Measurements from ENCODE around the gene SOX6.

- TF ChIP-seq, protein P1, sequence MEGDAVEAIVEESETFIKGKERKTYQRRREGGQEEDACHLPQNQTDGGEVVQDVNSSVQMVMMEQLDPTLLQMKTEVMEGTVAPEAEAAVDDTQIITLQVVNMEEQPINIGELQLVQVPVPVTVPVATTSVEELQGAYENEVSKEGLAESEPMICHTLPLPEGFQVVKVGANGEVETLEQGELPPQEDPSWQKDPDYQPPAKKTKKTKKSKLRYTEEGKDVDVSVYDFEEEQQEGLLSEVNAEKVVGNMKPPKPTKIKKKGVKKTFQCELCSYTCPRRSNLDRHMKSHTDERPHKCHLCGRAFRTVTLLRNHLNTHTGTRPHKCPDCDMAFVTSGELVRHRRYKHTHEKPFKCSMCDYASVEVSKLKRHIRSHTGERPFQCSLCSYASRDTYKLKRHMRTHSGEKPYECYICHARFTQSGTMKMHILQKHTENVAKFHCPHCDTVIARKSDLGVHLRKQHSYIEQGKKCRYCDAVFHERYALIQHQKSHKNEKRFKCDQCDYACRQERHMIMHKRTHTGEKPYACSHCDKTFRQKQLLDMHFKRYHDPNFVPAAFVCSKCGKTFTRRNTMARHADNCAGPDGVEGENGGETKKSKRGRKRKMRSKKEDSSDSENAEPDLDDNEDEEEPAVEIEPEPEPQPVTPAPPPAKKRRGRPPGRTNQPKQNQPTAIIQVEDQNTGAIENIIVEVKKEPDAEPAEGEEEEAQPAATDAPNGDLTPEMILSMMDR (CRISPR knock-in tag; IDR thresholded peaks at IDR 0.05), result no peak
- TF ChIP-seq TOE1 (CRISPR knock-in tag; IDR thresholded peaks at IDR 0.05), result no peak
- no peak for TF ChIP-seq JUN (CRISPR knock-in tag; IDR thresholded peaks at IDR 0.05)
- no peak for TF ChIP-seq NCOR1 (IDR thresholded peaks at IDR 0.05; ENCODE audit: borderline replicate concordance, low read length)
- TF ChIP-seq NFYB (CRISPR knock-in tag; IDR thresholded peaks at IDR 0.05), result no peak
- TF ChIP-seq, protein P2, sequence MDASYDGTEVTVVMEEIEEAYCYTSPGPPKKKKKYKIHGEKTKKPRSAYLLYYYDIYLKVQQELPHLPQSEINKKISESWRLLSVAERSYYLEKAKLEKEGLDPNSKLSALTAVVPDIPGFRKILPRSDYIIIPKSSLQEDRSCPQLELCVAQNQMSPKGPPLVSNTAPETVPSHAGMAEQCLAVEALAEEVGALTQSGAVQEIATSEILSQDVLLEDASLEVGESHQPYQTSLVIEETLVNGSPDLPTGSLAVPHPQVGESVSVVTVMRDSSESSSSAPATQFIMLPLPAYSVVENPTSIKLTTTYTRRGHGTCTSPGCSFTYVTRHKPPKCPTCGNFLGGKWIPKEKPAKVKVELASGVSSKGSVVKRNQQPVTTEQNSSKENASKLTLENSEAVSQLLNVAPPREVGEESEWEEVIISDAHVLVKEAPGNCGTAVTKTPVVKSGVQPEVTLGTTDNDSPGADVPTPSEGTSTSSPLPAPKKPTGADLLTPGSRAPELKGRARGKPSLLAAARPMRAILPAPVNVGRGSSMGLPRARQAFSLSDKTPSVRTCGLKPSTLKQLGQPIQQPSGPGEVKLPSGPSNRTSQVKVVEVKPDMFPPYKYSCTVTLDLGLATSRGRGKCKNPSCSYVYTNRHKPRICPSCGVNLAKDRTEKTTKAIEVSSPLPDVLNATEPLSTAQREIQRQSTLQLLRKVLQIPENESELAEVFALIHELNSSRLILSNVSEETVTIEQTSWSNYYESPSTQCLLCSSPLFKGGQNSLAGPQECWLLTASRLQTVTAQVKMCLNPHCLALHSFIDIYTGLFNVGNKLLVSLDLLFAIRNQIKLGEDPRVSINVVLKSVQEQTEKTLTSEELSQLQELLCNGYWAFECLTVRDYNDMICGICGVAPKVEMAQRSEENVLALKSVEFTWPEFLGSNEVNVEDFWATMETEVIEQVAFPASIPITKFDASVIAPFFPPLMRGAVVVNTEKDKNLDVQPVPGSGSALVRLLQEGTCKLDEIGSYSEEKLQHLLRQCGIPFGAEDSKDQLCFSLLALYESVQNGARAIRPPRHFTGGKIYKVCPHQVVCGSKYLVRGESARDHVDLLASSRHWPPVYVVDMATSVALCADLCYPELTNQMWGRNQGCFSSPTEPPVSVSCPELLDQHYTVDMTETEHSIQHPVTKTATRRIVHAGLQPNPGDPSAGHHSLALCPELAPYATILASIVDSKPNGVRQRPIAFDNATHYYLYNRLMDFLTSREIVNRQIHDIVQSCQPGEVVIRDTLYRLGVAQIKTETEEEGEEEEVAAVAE (CRISPR knock-in tag; IDR thresholded peaks at IDR 0.05; ENCODE audit: borderline replicate concordance), result no peak
- no peak for TF ChIP-seq POLR2A (IDR thresholded peaks at IDR 0.05; ENCODE audit: insufficient read depth in 1 of 2, low read depth in 2 of 2, low read length in 2 of 2)
- TF ChIP-seq, protein P3, sequence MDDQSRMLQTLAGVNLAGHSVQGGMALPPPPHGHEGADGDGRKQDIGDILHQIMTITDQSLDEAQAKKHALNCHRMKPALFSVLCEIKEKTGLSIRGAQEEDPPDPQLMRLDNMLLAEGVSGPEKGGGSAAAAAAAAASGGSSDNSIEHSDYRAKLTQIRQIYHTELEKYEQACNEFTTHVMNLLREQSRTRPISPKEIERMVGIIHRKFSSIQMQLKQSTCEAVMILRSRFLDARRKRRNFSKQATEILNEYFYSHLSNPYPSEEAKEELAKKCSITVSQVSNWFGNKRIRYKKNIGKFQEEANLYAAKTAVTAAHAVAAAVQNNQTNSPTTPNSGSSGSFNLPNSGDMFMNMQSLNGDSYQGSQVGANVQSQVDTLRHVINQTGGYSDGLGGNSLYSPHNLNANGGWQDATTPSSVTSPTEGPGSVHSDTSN (CRISPR knock-in tag; IDR thresholded peaks at IDR 0.05; ENCODE audit: borderline replicate concordance), result no peak
- no peak for TF ChIP-seq ZNF891 (CRISPR knock-in tag; IDR thresholded peaks at IDR 0.05)
- no peak for TF ChIP-seq ZNF337 (CRISPR knock-in tag; IDR thresholded peaks at IDR 0.05; ENCODE audit: borderline replicate concordance, low read depth)
- no peak for TF ChIP-seq ZNF253 (CRISPR knock-in tag; IDR thresholded peaks at IDR 0.05; ENCODE audit: borderline replicate concordance)
- no peak for TF ChIP-seq NR3C1 (CRISPR knock-in tag; IDR thresholded peaks at IDR 0.05)
- TF ChIP-seq YY1 (IDR thresholded peaks at IDR 0.05; ENCODE audit: insufficient read depth, insufficient replicate concordance, low read depth, low read length), result no peak
- TF ChIP-seq CHD2 (IDR thresholded peaks at IDR 0.05; ENCODE audit: low read depth, low read length), result no peak
Measured at GRCh38 chr11:16357775-16358174, 1.4 kb upstream of the SOX6 start.
